ENCODE measurements around the gene RTN4R.

RTN4R gene

GRCh38 chr22:20204806-20205205 is 63.3 kb downstream of the RTN4R start:
- in situ Hi-C loops (cut with MboI; ENCODE audit: low sequenced_read_pairs): no loop called here

- in situ Hi-C loops (cut with MboI; ENCODE audit: low sequenced_read_pairs): no loop called here
Measured at GRCh38 chr22:20204311-20204710, 63.8 kb downstream of the RTN4R start.

GRCh38 chr22:20203552-20204201 is 64.4 kb downstream of the RTN4R start:
- in situ Hi-C loops (cut with MboI; ENCODE audit: low sequenced_read_pairs): no loop called here

- in situ Hi-C loops (cut with MboI; ENCODE audit: low sequenced_read_pairs): no loop called here
Measured at GRCh38 chr22:20203142-20203551, 65.0 kb downstream of the RTN4R start.

GRCh38 chr22:20201837-20202392 is 66.2 kb downstream of the RTN4R start:
- in situ Hi-C loops (cut with MboI; ENCODE audit: low sequenced_read_pairs): no loop called here

GRCh38 chr22:20199906-20200305 is 68.2 kb downstream of the RTN4R start:
- in situ Hi-C loops (cut with MboI; ENCODE audit: low sequenced_read_pairs): no loop called here

GRCh38 chr22:20199413-20199842 is 68.7 kb downstream of the RTN4R start:
- in situ Hi-C loops (cut with MboI; ENCODE audit: low sequenced_read_pairs): no loop called here

GRCh38 chr22:20198557-20199319 is 69.4 kb downstream of the RTN4R start:
- in situ Hi-C loops (cut with MboI; ENCODE audit: low sequenced_read_pairs): no loop called here

GRCh38 chr22:20197407-20198030 is 70.6 kb downstream of the RTN4R start:
- in situ Hi-C loops (cut with MboI; ENCODE audit: low sequenced_read_pairs): no loop called here

GRCh38 chr22:20196094-20196842 is 71.8 kb downstream of the RTN4R start:
- in situ Hi-C loops (cut with MboI; ENCODE audit: low sequenced_read_pairs): no loop called here

- in situ Hi-C loops (cut with MboI; ENCODE audit: low sequenced_read_pairs): no loop called here
Measured at GRCh38 chr22:20194681-20195593, 73.2 kb downstream of the RTN4R start.

- in situ Hi-C loops (cut with MboI; ENCODE audit: low sequenced_read_pairs): no loop called here
Measured at GRCh38 chr22:20193761-20194494, 74.2 kb downstream of the RTN4R start.

GRCh38 chr22:20192972-20193760 is 75.0 kb downstream of the RTN4R start:
- in situ Hi-C loops (cut with MboI; ENCODE audit: low sequenced_read_pairs): no loop called here

- in situ Hi-C loops (cut with MboI; ENCODE audit: low sequenced_read_pairs): no loop called here
Measured at GRCh38 chr22:20192293-20192971, 75.7 kb downstream of the RTN4R start.

- in situ Hi-C loops (cut with MboI; ENCODE audit: low sequenced_read_pairs): no loop called here
Measured at GRCh38 chr22:20191803-20192202, 76.3 kb downstream of the RTN4R start.

All from hTERT RPE-1 (cell line).